CD4-positive, alpha-beta T cell treated with Interleukin-4 for 4 hours (primary cell): Measurements from ENCODE around the gene GSTT4.
"Not testable (repeated sequence)": the region's sequence is repeated elsewhere in the genome, so short reads cannot be mapped to it uniquely, and the experiment has no call there.

Experiments
- DNase-seq: peaks from one replicate; pipeline ENCODE4 v3.0.0-alpha.2; 2020

The GSTT4 gene

DNA sequence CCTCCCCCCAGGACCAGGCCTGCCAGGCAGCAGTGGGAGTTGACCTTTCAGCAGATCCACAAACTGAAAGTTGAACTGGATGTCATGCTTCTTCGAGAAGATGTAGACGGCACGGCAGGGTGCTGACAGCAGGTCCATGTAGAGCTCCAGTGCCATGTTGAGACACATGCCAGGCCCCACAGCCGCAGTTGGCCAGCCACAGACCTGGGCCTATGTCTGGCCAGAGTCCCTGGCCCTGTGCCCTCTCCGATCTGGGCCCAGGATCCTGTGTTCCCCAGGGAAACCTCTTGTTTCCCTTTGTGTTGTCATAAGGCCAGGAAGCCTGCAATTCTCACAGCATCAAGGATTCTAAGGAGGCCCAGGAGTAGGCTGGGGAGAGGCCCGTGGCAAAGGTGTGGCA lies at the start of gene GSTT4:
Gene GSTT4 (minus strand): TSS at position 253 of the 400 bp plus-strand sequence. CDS start 97 bp downstream, at position 156.
- no peak for DNase-seq

DNA sequence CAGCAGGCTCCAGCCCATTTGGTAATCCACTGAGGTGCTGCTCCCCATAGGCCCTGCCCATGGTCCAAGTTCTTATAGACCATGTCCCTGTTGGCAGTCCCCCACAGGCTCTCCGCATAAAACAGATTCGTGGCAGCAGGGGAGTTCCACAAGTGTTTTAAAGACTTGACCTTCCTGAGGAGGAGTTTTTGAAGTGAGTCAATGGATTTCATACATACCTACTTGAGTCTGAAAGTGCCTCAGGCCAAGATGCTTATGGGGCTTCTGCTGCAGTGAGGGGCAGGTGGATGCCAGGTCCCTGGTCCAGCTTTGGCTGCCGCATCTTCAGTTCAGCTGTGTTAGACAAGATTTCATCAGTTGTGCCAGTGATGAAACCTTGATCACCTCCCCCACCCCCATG lies 49.1 kb upstream of the GSTT4 start:
- DNase-seq = no peak

DNA sequence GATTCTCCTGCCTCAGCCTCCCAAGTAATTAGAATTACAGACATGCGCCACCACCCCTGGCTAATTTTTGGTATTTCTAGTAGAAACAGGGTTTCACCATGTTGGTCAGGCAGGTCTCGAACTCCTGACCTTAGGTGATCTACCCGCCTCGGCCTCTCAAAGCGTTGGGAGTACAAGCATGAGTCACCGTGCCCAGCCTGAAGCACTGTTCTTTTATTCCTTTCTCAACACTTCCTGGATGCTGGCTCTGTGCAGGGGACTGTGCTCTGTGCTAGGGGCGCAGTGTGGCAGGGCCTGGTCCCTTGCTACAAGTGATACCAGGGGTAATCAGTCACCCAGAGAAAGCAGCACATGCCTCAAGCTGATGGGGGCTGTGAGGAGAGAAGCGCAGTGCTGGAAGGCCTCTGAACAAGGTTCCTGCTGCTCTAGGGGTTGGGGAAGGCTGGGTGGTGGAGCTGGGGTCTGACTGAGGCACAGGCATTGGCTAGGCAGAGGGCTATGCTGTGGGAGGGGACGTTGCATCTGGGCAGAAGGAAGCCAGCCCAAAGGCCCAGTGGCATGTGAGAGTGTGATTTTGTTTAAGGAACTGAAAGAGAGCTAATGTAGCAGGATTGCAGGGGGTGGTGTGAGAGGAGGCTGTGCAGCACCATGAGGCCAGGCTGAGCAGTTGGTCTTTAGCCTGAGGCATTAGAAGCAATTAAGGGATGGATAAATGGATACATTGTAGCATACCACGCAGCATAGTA lies 48.4 kb upstream of the GSTT4 start:
- no peak for DNase-seq

DNA sequence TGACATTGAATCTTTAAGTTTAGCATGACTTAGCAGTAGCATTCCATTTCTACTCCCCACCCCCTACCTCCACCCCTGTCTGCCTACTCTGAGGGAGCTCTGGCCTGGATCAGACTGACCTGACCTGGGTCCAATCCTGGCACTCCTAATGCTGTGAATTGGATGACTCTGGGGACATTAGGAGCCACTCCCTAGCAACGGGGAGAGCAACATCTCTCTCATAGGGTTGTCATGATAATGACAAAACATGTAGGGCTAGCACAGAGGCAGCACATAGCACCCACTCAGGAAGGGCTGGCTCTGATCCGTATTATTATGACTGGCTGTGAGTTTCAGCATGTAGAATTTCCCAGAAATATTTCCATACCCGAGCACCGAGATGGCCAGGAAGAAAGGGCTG lies 46.3 kb upstream of the GSTT4 start:
- no peak for DNase-seq

DNA sequence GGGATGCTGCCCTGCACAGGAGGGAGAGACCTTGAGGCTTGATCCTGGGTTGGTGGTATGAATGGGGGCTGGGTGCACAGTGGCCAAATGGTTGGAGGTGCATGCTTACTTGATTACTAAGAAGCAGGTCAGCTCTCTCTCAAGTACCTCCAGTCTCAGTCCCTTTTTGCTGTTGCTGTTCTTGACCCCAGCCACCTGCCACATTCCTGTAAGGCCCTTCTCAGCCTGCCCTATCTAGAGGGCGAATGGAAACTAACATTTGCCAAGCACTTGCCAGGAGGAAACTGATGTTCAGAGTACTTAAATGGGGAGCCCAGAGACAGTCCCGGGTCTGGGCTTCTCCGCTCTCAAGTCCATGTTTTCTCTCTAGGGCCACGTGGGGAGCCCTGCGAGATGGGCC lies 45.8 kb upstream of the GSTT4 start:
- DNase-seq = no peak

DNA sequence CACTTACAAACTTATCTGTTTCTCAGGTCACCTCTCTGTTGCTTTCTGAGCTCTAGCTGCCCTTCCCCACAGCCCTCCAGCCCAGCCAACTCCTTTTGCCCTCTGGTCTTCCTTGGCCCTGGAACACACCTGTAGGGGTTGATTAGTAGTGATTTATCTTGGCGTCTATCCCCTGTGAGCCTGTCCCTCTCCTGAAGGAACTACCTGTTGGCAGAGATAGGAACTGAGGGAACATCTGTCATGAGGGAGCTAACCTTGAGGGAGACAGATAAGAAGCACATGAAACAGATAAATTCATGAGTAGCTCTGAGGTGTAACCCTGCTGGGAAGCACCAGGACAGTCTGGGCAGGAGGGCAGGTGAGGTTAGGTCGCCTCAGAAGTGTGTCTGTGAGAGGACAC lies 44.7 kb upstream of the GSTT4 start:
- no peak for DNase-seq

DNA sequence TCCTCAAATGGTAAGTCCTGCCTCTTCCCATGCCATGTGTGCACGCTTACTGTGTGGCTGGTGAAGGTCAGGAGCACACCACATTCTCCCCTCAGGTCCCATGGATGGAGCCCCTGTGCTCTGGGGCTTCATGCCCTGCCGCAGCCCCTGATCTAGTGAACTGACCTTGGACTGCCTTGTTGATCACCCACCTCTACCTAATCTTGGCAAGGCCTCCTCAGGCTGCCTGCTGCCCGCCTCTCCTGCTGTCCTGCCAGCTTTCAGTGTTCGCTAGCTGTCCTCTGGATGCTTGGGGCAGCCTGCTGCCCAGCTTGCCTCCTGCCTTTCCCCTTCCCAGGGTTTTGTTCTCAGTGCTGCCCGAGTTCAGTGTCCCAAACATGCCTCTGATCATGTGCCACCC lies 44.0 kb upstream of the GSTT4 start:
- no peak for DNase-seq

DNA sequence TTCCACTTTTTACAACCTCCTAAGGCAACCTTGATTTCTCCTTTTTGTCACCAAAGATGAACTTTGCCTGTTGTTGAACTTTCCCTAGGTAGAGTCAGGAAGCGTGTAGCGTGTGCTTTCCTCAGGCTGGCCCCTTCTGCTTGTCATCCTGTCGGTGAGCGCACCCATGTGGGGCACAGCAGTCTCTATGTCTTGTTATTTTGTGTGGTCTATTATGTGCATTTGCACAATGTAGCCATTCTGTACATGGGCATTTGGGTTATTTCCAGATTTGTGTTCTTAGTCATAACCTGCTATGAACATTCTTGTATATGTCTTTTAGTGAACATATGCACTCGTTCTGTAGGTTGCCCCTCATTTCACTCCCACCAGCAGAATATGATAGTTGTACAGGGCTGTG lies 40.8 kb upstream of the GSTT4 start:
- DNase-seq = no peak

DNA sequence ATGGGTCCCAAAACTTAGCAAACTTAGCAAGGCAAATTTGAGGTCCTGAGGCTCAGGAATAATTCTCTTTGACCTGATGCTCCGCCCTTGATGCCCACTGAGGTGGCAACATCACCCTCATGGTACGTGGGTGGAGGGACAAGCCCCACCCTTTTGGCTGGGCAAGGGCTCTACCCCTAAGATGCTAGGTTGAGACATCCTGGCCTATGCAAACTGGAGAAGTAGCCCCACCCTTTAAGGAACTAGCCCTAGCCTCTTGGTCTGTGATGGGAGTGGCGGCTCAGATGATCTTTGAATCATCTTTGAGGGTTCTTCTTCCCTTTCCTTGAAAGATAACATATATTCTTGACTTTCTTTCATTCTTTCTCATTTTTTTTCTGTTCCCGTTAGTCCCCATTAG lies 38.7 kb upstream of the GSTT4 start:
- no peak for DNase-seq

DNA sequence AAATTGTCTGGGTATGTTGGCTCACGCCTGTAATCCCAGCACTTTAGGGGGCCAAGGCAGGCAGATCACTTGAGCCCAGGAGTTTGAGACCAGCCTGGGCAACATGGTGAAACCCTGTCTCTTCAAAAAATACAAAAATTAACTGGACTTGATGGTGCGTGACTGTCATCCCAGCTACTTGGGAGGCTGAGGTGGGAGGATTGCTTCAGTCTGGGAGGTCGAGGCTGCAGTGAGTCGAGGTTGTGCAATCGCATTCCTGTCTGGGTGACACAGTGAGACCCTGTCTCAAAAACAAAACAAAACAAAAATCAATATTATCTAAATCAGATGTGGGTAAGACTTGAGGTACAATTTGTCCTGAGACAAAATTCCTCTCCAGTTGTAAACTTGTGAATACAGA lies 38.2 kb upstream of the GSTT4 start:
- DNase-seq = not testable (repeated sequence)

DNA sequence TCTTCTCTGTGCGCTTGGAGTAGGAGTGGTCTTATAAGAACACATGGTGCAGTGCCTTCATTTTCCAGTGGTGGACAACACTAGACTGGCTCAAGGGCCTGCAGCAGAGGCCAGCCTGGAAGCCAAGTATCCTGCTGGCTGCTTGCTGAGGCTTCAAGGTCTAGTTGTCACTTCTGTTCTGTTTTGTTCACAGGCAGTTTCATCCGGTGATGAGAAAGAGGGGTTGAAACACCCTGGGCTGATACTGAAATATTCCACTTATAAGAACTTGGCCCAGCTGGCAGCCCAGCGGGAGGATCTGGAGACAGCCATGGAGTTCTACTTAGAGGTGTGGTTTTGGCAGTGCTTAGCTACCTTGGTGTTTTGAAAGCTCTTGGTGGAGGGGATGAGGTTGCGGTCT lies 35.7 kb upstream of the GSTT4 start:
- no peak for DNase-seq

DNA sequence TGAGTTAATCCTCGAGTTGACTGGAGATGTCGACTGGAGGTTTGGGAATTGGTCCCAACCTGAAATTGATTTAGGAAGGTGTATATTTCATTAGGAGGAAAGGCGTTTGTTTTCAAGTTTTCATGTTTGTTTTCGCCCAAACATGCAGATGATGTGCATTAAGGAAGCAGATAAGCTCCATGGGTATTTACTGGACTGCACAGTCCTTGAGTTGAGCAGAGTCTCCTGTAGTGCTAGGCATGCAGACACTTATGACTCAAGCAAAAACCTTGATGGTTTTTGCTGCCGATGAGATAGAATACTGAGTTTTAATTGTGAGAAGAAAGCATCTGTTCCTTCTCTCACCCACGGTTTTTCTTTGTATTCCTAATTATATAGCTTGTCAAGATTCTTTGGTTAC lies 33.8 kb upstream of the GSTT4 start:
- no peak for DNase-seq

DNA sequence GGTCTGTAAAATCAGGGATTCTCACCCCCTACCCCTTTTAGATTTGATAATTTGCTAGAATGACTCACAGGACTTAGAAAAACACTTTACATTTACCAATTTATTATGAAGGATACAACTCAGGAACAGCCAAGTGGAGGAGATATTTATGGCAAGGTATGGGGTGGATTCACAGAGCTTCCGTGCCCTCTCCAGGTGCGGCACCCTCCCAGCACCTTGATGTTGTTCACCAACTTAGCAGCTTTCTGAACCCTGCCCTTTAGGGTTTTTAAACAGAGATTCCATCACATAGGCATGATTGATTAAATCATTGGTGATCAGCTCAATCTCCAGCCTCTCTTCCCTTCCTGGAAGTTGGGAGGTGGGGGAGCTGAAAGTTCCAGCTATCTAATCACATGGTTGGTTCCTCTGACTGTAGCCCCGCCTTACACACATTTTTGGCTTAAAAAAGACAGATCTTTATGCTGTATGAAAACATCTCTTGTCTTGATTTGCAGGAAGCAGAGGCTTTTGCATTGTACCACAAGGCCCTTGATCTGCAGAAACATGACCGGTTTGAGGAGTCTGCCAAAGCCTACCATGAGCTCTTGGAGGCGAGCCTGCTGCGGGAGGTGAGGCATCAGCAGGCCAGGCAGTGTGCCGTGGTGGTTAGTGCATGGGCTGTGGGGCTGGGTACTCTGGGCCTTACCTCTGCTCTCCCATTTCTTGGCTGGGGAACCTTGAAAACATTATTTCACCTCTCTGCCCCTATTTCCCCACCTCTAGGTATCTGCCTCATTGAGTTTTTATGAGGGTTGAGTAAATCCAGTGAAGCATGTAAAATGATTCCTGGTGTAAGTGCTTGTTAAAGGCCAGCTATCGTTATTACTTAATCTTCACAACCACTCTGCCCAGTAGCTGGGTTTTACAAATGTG lies 32.9 kb upstream of the GSTT4 start:
- DNase-seq = peak; percentile 11

DNA sequence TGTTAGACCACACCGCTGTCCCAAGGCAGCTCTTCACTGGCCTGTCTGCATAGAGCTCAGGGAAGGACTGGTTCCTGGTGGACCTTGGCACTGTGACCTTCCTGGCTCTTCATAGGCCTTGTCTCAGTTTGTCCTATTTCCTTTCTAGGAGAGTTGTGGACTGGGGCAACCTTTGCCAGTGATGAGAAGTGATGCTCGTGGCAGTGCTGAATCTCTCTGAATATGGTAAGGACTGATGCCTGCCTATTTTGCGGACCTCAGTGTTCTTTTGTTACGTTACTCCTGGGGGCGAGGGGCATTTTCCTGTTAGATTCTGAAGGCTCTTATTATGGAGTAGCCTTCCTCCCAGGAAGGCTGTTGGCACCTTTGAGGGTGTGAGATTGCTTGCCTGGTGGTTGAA lies 30.0 kb upstream of the GSTT4 start:
- DNase-seq = no peak

DNA sequence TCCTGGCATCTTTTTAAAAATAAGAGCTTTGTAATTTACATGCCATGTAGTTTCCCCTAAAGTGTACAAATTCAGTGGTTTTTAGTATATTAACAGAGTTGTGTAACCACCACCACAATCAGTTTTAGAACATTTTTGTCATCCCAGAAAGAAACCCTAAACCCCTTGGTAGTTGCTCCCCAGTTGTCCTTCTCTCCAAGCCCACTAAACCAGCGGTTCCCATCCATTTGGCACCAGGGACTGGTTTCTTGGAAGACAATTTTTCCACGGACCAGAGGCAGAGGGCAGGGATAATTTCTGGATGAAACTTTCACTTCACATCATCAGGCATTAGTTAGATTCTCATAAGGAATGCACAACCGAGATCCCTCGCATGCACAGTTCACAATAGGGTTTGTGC lies 28.5 kb upstream of the GSTT4 start:
- DNase-seq = no peak

DNA sequence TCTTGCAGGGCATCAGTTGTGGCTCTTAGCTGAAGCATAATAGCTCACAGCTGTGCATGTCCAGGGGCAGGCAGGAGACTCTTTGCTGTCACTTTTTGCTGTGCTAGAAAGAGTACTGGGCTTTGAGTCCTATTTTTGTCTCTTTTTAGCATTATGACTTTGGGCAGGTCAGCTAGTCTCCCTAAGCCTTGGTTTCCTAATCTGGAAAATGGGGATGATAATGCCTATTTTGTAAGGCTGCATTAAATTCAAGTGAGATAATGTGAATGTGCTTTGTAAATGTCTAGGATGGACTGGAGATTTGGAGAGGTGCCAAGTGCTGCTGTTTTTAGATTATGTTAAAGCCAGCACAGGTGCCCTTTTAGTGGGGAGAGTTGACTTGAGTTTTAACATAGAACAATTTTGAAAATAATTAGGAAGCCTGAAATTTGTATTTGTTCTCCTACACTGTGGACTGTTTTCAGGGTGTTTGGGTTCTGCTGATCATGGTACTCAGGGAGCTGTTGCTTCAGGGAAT lies 25.0 kb upstream of the GSTT4 start:
- no peak for DNase-seq

DNA sequence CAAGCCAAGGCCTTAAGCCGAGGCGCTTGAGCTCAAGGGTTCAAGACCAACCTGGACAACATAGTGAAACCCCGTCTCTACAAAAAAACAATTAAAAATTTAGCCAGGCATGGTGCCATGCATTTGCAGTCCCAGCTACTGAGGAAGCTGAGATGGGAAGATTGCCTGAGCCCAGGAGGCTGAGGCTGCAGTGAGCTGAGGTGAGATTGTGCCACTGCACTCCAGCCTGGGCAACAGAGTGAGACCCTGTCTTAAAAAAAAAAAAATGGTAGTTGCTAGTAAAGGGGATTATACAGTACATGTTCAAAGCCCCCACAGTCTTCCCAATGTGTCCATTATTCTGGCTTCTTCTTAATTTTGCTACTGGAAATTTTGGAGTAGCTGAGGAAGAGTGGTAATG lies 24.1 kb upstream of the GSTT4 start:
- no peak for DNase-seq

DNA sequence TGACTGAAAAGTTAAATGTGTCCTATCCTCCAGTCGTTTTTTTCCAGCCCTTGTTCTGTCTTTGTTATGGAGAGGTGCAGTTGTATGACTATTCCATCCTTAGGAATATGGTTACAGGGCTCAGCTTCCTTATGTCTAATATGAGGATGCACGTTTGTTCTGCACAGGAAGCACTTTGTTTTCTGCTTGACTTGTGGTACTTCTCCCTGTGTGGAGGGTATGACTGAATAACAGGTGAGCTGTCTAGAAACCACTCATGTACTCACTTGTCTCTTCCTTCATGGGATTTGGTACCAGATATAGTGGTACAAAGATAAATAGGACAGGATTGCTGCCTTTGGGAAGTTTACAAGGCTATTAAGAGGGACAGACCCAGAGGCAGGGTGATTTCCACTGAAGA lies 23.3 kb upstream of the GSTT4 start:
- DNase-seq = no peak

DNA sequence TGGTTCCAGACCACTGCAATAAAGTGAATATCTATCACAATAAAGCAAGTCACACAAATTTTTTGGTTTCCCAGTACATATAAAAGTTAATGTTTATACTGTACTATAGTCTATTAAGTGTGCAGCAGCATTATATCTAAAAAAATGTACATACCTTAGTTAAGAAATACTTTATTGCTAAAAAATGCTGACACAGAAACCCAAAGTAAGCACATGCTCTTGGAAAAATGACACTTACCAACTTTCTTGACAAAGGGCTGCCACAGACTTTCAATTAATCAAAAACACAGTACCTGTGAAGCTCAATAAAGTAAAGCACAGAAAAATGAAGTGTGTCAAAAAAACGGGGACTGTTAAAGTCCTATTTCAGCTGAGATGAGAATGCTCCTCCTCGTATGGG lies 22.7 kb upstream of the GSTT4 start:
- no peak for DNase-seq

DNA sequence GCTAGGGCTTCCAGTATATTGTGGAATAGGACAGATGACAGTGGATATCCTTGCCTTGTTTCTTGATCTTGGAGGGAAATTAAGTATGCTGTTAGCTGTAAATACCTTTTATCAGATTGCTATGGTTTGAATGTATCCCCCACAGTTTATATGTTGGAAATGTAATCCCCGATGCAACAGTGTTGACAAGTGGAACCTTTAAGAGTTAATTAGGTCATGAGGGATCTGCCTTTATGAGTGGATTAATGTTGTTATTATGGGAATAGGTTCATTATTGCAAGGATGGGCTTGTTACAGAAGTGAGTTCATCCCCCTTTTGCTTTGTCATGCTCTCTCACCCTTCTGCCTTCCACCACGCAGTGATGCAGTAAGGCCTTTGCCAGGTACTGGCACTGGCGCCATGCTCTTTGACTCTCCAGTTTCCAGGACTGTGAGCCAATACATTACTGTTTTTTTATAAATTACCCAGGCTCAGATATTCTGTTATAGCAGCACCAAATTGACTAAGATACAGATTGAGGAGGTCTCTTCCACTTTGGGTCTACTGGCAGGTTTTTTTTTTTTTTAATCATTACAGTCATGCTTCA lies 22.2 kb upstream of the GSTT4 start:
- no peak for DNase-seq

DNA sequence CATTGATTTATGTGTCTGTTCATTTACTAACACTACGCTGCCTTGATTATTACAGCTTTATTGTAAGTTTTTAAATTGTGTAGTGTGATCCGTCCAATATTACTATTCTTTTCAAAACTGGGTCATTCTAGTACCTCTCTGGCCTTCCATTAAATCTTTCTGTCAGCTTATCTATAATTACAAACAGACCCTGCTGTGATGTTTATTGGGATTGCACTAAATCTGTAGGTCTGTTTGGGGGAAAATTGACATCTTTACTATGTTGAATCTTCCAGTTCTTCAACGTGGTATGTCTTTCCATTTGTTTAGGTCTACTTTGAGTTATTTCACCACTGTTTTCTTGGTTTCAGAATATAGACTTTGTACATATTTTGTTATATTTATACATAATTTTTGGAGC lies 21.5 kb upstream of the GSTT4 start:
- DNase-seq = no peak

DNA sequence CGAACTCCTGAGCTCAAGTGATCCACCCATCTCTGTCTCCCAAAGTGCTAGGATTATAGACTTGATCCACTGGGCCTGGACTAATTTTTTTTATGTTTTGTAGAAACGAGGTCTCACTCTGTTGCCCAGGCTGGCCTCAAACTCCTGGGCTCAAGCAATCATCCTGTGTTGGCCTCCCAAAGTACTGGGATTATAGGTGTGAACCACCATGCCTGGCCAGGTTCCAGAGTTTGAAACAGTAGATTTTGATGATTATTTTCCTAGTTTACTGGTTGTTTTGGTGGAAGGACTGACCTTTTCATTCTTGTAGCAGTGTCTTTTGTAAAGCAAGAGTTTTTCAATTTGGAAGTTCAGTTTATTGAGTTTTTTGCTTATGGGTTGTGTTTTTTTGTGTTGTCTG lies 20.8 kb upstream of the GSTT4 start:
- no peak for DNase-seq

DNA sequence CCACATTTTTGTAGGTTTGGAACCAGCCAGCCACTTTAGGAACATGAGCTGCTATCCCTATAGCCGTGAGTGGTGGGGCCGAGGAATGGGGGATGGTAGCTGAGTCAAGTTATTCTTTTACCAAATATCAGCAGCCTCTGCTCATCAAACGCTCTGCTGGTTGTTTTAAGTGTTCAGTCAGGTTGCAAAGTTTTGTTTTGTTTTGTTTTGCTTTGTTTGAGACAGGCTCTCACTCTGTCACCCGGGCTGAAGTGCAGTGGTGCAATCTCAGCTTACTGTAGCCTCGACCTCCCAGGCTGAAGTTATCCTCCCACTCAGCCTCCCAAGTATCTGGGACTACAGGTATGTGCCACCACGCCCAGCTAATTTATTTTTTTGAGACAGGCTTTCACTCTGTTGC lies 20.2 kb upstream of the GSTT4 start:
- no peak for DNase-seq

DNA sequence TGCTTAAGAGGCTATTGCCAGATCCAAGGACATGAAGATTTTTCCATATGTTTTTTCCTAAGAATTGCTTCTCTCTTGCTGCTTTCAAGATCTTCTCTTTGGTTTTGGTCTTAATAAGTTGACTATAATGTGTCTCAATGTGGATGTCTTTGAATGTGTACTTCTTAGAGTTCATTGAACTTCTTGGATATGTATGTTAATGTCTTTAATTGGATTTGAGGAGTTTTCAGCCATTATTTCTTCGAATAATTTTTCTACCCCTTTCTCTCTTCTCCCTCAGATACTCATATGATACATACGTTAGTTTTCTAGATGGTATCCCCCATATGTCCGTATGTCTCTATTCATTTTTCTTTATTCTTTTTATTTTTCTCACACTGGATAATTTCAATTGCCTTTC lies 19.1 kb upstream of the GSTT4 start:
- no peak for DNase-seq
